ENCODE measurements around the gene ADD1. TPM values are rescaled to one million over a fixed set of nuclear protein-coding genes. Genes with fewer than 3 reads are reported as not detected.
A peak's percentile ranks its signal among the peaks of the same experiment; 100 is the strongest.

Gene ADD1
- total RNA-seq, 1 experiment from 2014 or later, result 224 TPM

GRCh38 chr4:2802618-2803531 lies 40.8 kb upstream of the ADD1 start:
- DNase-seq, result no peak
- Histone ChIP-seq H3K27me3 (ENCODE audit: control insufficient read depth, insufficient read depth, low read length) (no peaks in the 10 kb centered on the region), H3K36me3 (replicated peaks; ENCODE audit: control insufficient read depth, insufficient read depth, low read length) (no peaks in the 10 kb centered on the region), H3K4me3 (ENCODE audit: insufficient read depth, low read depth, low read length) (no peak overlapping the region)

- H3K27me3 ChIP-seq (ENCODE audit: control insufficient read depth, insufficient read depth, low read length), result no peaks in the 10 kb centered on the region
- H3K36me3 ChIP-seq (replicated peaks; ENCODE audit: control insufficient read depth, insufficient read depth, low read length), result no peaks in the 10 kb centered on the region
- no peak overlapping the region for H3K4me3 ChIP-seq (ENCODE audit: insufficient read depth, low read depth, low read length)
- DNase-seq, result no peak
These were observed 39.8 kb upstream of the ADD1 start for GRCh38 chr4:2803624-2804448.

DNA sequence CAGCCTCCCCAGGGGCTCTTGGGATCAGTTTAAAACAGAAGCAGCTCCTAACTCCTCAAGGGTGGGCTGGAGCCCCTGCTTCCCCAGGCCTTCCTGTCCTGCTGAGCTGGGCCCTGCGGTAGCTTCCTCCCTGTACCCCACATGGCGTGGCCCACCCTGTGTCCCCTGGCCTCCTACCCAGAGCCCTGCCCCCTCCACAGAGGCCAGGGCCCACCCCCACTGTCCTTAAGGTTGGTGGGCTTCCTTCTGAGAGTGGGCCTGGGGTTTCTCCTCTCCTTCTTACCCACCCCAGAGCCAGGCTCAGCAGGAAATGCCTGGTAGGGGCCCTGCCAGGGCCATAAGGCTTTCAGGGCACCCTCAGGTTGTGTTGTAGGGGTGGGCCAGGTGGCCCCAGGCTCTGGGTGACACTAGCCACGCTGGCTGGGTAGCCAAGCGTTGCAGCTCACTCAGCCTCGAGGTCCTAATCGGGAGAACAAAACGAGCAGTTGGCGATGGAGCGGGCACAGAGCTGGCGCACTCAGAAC lies 39.1 kb upstream of the ADD1 start:
- no peak for DNase-seq
- Histone ChIP-seq H3K36me3 (replicated peaks; ENCODE audit: control insufficient read depth, insufficient read depth, low read length) (no peaks in the 10 kb centered on the region), H3K27me3 (ENCODE audit: control insufficient read depth, insufficient read depth, low read length) (no peaks in the 10 kb centered on the region), H3K4me3 (ENCODE audit: insufficient read depth, low read depth, low read length) (no peak overlapping the region)

- Histone ChIP-seq H3K36me3 (replicated peaks; ENCODE audit: control insufficient read depth, insufficient read depth, low read length) (no peaks in the 10 kb centered on the region), H3K27me3 (ENCODE audit: control insufficient read depth, insufficient read depth, low read length) (no peaks in the 10 kb centered on the region), H3K4me3 (ENCODE audit: insufficient read depth, low read depth, low read length) (no peak overlapping the region)
- DNase-seq, result no peak
These were observed 38.6 kb upstream of the ADD1 start for GRCh38 chr4:2804973-2805501.

GRCh38 chr4:2805712-2806389 lies 37.8 kb upstream of the ADD1 start:
- DNase-seq, result no peak
- no peak overlapping the region for H3K4me3 ChIP-seq (ENCODE audit: insufficient read depth, low read depth, low read length)
- no peaks in the 10 kb centered on the region for H3K27me3 ChIP-seq (ENCODE audit: control insufficient read depth, insufficient read depth, low read length)
- H3K36me3 ChIP-seq (replicated peaks; ENCODE audit: control insufficient read depth, insufficient read depth, low read length), result no peaks in the 10 kb centered on the region

DNA sequence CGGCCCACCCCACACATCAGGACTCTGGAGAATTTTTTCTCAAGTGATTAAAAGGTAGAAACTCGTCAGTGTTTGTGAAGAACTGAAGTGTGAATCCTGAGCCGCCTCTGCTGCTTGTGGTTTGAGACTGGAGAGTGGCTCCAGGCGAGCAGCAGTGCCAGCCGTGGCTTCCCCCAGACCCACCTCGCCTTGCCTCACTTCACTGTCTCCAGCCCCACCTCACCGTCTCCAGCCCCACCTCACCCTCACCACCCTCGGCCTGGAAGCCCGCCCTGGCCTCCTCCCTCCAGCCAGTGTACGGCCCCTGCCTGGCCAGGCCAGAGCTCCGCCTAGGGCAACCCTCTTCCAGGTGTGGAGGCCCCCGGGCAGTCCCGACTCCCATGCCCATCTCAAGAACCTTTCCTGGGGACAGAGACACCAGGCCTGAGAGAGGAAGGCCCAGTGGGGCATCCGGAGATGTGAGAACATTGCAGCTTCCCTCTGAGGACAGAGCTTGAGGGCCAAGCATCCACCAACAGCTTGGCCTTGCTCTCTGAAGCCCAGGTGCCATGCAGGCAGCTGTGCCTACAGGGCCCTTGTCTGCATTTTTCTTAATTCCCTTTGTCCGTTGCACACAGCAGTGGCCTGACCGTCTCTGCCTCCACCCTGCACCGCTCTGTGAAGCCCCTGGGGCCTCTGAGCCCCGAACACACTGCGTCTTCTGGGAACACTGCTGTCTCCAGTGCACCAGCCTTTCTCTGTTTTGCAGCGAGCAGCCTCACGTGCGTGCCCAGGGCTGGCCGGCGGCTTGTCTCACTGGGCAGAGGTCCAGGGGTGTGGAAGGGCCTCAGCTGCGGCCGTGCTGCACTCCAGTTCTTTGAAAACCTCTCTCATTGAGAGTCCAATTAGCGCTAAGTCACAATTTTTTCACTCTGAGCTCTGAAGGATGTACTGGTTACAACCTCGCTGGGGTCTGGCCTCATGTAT lies 37.0 kb upstream of the ADD1 start:
- Histone ChIP-seq H3K36me3 (replicated peaks; ENCODE audit: control insufficient read depth, insufficient read depth, low read length) (no peaks in the 10 kb centered on the region), H3K27me3 (ENCODE audit: control insufficient read depth, insufficient read depth, low read length) (no peaks in the 10 kb centered on the region), H3K4me3 (ENCODE audit: insufficient read depth, low read depth, low read length) (no peak overlapping the region)
- DNase-seq, result no peak

DNA sequence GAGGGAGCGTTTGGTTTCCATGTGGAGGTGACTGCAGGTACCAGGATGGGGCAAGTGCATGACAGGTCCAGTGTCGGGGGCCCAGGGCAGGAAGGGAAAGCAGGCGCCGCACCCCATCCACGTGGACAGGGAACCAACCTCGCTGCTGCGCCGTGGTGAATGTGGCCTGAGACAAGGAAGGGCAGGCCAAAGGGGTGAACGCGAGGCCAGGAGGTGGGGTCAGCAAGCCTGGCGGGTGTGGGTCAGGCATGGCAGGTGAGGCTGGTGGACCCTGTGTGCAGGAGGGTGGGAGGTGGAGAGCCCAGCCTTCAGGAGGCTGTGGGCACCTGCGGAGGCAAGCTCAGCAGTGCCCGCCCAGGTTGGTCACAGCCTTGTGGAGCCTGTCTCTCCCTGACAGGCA lies 36.1 kb upstream of the ADD1 start:
- no peaks in the 10 kb centered on the region for H3K36me3 ChIP-seq (replicated peaks; ENCODE audit: control insufficient read depth, insufficient read depth, low read length)
- H3K27me3 ChIP-seq (ENCODE audit: control insufficient read depth, insufficient read depth, low read length), result no peaks in the 10 kb centered on the region
- no peak overlapping the region for H3K4me3 ChIP-seq (ENCODE audit: insufficient read depth, low read depth, low read length)
- no peak for DNase-seq

GRCh38 chr4:2808001-2808400 lies 35.6 kb upstream of the ADD1 start:
- no peaks in the 10 kb centered on the region for H3K27me3 ChIP-seq (ENCODE audit: control insufficient read depth, insufficient read depth, low read length)
- no peaks in the 10 kb centered on the region for H3K36me3 ChIP-seq (replicated peaks; ENCODE audit: control insufficient read depth, insufficient read depth, low read length)
- no peak overlapping the region for H3K4me3 ChIP-seq (ENCODE audit: insufficient read depth, low read depth, low read length)
- DNase-seq, result no peak

GRCh38 chr4:2809610-2810180 lies 33.9 kb upstream of the ADD1 start:
- no peak for DNase-seq
- H3K27me3 ChIP-seq (ENCODE audit: control insufficient read depth, insufficient read depth, low read length), result no peaks in the 10 kb centered on the region
- no peak overlapping the region for H3K4me3 ChIP-seq (ENCODE audit: insufficient read depth, low read depth, low read length)
- no peaks in the 10 kb centered on the region for H3K36me3 ChIP-seq (replicated peaks; ENCODE audit: control insufficient read depth, insufficient read depth, low read length)

DNA sequence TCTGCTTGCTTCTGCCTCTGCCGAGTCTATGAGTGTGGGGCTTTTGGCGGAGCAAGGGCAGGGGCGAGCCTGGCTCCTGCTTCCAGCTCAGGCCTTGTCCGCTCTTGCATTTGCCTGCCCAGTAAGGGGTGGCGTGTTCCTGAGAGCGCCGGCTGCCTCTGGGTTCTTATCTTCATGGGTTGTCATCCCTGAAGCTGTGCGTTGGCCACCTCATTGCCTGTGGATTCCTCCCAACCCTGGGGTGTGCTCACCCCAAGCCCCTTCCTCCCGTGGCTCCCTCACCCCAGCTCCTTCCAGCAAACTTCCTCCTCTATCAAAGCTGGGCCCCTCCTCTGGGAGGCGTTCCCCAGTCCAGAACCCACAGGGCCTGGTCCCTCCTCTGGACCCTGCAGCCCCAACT lies 33.3 kb upstream of the ADD1 start:
- Histone ChIP-seq H3K27me3 (ENCODE audit: control insufficient read depth, insufficient read depth, low read length) (no peaks in the 10 kb centered on the region), H3K4me3 (ENCODE audit: insufficient read depth, low read depth, low read length) (no peak overlapping the region), H3K36me3 (replicated peaks; ENCODE audit: control insufficient read depth, insufficient read depth, low read length) (no peaks in the 10 kb centered on the region)
- no peak for DNase-seq

DNA sequence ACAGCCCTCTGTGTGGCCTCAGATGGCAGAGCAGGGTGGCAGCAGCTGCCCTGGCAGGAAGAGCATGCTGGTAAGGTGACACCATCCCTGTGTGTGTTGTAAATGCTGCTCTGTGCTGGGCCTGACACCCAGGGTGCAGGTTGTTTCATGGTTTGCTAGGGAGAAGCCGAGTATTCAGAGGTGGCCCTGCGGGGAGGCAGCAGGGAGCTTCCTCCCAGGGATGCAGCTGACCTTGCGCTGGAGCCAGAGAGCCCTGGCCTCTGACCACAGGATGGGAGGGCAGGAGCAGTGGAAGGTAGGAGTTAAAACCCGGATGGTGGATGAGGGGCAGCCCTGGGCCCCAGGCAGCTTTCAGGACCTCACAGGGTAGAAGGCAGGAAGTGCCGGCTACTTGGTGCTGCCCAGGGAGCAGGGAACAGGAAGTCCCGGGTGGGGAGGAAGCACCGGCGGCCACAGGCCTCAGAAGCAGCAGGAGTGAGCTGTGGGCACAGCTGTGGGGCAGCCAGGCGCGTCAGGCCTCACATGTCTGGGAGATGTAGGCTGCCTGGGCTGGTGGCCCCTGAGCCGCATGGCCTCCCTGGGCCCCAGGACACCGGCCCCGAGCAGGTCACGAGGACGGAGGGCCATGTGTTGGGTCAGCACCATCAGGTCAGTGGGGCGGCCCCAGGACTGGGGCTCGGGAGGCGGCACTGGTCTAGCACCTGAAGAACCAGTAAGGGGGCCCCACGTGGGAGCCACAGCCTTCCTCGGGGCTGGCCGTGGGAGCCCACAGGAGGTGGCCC lies 31.6 kb upstream of the ADD1 start:
- no peaks in the 10 kb centered on the region for H3K36me3 ChIP-seq (replicated peaks; ENCODE audit: control insufficient read depth, insufficient read depth, low read length)
- no peaks in the 10 kb centered on the region for H3K27me3 ChIP-seq (ENCODE audit: control insufficient read depth, insufficient read depth, low read length)
- no peak overlapping the region for H3K4me3 ChIP-seq (ENCODE audit: insufficient read depth, low read depth, low read length)
- DNase-seq, result peak; percentile 84

DNA sequence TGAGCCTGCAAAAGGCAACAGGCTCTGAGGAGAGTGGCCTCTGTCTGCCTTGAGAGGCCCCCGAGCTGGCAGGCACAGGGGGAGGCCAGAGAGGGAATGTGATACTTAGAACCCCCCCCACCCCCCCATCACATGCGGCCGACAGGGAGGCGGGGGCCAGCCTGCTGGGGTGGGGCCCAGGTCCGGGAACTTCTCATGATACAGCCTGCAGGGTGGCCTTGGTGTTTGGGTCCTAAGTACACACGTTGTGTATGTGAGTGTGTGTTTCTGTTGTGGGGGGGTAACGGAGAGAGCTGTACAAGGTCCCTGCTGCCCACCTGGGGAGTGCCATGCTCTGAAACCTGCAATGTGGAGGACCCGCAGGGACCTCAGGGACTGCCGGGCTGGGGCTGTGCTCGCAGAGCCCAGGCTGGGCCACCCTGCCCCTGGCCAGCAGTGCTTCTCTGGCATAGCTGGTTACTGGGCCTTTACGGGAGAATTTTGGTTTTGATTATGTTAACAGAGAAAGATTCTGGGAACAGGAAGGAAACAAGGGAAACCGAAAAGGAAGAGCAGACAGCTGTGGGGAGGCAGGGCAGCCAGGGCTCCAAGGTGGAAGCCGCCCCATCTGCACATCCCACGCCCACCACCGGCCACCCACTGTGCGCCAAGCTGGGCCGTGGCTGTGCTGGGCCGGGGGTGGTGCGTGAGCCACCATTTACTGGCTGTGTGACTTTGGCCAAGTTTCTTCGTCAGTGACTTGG lies 30.9 kb upstream of the ADD1 start:
- no peaks in the 10 kb centered on the region for H3K36me3 ChIP-seq (replicated peaks; ENCODE audit: control insufficient read depth, insufficient read depth, low read length)
- H3K27me3 ChIP-seq (ENCODE audit: control insufficient read depth, insufficient read depth, low read length), result no peaks in the 10 kb centered on the region; the same call in 1 of the 2 replicates
- DNase-seq, result no peak
- no peak overlapping the region for H3K4me3 ChIP-seq (ENCODE audit: insufficient read depth, low read depth, low read length)
